ENCODE data around the gene SRSF1.

The SRSF1 gene

GRCh38 chr17:57995076-57995956 is 11.7 kb downstream of the SRSF1 start:
- CTCF ChIA-PET = interaction anchor here (0.8 to 20.5 kb wide), 14 partner anchors 10 to 161 kb away, joined by 3 to 1361 read pairs (median 5); partner anchors contain the start of genes MRPS23 and SRSF1
- no peak for DNase-seq (ENCODE audit: low read depth, low spot score)
- H3K4me3 ChIP-seq (ENCODE audit: low read depth, low read length) = no peak overlapping the region
- TF ChIP-seq CTCF (IDR thresholded peaks at IDR 0.05; ENCODE audit: insufficient read depth, low read length, missing control alignments) = peak; percentile 70
- POLR2A ChIA-PET = interaction anchor here (2.0 kb wide), 1 partner anchor 11 kb away, joined by 9 read pairs; the partner anchor contains the start of gene SRSF1

- no peak for TF ChIP-seq CTCF (IDR thresholded peaks at IDR 0.05; ENCODE audit: insufficient read depth, low read length, missing control alignments)
- ChIA-PET CTCF (interaction anchor here (0.8 to 20.5 kb wide), 12 partner anchors 9 to 160 kb away, joined by 3 to 1361 read pairs (median 16); partner anchors contain the start of genes MRPS23 and SRSF1), POLR2A (no interaction called here)
- no peak for DNase-seq (ENCODE audit: low read depth, low spot score)
- H3K4me3 ChIP-seq (ENCODE audit: low read depth, low read length) = no peak overlapping the region
Measured at GRCh38 chr17:57994436-57994835, 12.6 kb downstream of the SRSF1 start.

GRCh38 chr17:57993471-57994365 is 13.3 kb downstream of the SRSF1 start:
- POLR2A ChIA-PET = interaction anchor here (0.6 to 2.2 kb wide), 6 partner anchors 14 to 139 kb away, joined by 3 to 6 read pairs (median 4); partner anchors contain the start of gene SRSF1
- no peak for DNase-seq (ENCODE audit: low read depth, low spot score)
- CTCF ChIA-PET = interaction anchor here (0.9 to 20.5 kb wide), 8 partner anchors 8 to 160 kb away, joined by 4 to 1361 read pairs (median 38); partner anchors contain the start of genes MRPS23 and SRSF1
- no peak overlapping the region for H3K4me3 ChIP-seq (ENCODE audit: low read depth, low read length)
- TF ChIP-seq CTCF (IDR thresholded peaks at IDR 0.05; ENCODE audit: insufficient read depth, low read length, missing control alignments) = no peak

GRCh38 chr17:57991537-57991936 is 15.5 kb downstream of the SRSF1 start:
- no peak for TF ChIP-seq CTCF (IDR thresholded peaks at IDR 0.05; ENCODE audit: insufficient read depth, low read length, missing control alignments)
- no peak for DNase-seq (ENCODE audit: low read depth, low spot score)
- ChIA-PET POLR2A (no interaction called here), CTCF (interaction anchor here (1.1 to 20.5 kb wide), 6 partner anchors 8 to 157 kb away, joined by 3 to 1361 read pairs (median 10); partner anchors contain the start of gene MRPS23)
- H3K4me3 ChIP-seq (ENCODE audit: low read depth, low read length) = no peak overlapping the region

- no peak for TF ChIP-seq CTCF (IDR thresholded peaks at IDR 0.05; ENCODE audit: insufficient read depth, low read length, missing control alignments)
- H3K4me3 ChIP-seq (ENCODE audit: low read depth, low read length) = no peak overlapping the region
- ChIA-PET POLR2A (interaction anchor here (1.1 to 1.5 kb wide), 2 partner anchors 10 to 115 kb away, joined by 4 to 5 read pairs; no protein-coding TSS in a partner anchor), CTCF (interaction anchor here (1.2 to 20.5 kb wide), 8 partner anchors 10 to 125 kb away, joined by 3 to 1361 read pairs (median 5); partner anchors contain the start of gene MRPS23)
- no peak for DNase-seq (ENCODE audit: low read depth, low spot score)
Measured at GRCh38 chr17:57990037-57990436, 17.0 kb downstream of the SRSF1 start.

Measured in AG04449 (cell line).